GM19043 (cell line): ENCODE measurements around the gene RNF157.
"Not testable (repeated sequence)": the region's sequence is repeated elsewhere in the genome, so short reads cannot be mapped to it uniquely, and the experiment has no call there.

Experiments used
- ATAC-seq: cut with Tn5 transposase; IDR thresholded peaks from one replicate; pipeline ENCODE4 v1.9.1; 2021; ENCODE audit warnings: low read depth; ENCODE audit not compliant: unreplicated experiment

RNF157 gene

DNA sequence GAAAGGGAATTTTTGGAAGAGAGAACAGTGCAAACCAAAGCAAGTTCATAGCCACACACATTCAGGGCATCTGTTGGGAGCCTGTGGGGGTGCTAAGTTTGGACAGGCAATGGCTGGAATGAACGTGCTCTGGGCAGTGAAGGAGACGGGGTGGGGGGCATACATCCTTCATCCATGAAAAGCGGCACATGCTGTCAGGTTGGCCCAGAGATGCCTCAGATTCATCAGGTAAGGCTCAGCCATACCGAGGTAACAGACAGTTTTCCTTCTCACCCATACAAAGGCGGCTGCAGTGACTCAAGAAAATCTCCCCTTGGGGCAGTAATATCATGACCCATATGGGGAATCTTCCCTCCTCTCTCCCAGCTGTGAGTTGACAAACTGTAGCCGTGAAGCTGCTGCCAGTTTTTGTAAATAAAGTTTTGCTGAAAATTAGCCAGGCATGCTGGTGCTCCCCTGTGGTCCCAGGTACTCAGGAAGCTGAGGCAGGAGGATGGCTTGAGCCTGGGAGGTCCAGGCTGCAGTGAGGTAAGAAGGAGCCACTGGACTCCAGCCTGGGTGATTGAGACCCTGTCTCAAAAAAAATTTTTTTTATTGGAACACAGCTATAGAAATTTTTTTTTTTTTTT, 15.6 kb upstream of the RNF157 start:
- no peak for ATAC-seq

DNA sequence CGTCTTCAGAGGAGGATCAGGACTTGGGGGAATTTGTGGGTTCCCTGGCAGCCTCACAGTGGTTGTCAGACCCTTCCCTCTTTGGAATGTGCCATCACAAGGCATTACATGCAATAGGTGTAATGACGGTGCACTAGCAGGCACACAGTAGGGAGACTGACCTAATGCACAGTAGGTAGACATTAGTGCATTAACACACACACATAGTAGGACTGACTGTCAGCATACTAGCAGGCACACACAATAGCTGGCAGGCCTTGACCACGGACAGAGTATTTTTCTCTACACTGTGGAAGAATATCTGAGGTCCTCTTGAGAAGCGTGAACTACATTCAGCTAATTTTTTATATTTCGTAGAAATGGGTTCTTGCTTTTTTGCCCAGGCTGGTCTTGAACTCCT, 14.0 kb upstream of the RNF157 start:
- no peak for ATAC-seq

- no peak for ATAC-seq
Observed at GRCh38 chr17:76253841-76254240, 13.5 kb upstream of the RNF157 start.

GRCh38 chr17:76252967-76253766, 12.9 kb upstream of the RNF157 start:
- ATAC-seq = not testable (repeated sequence)

GRCh38 chr17:76252040-76252954, 12.0 kb upstream of the RNF157 start:
- no peak for ATAC-seq

- ATAC-seq = no peak
Observed at GRCh38 chr17:76251478-76252039, 11.3 kb upstream of the RNF157 start.

DNA sequence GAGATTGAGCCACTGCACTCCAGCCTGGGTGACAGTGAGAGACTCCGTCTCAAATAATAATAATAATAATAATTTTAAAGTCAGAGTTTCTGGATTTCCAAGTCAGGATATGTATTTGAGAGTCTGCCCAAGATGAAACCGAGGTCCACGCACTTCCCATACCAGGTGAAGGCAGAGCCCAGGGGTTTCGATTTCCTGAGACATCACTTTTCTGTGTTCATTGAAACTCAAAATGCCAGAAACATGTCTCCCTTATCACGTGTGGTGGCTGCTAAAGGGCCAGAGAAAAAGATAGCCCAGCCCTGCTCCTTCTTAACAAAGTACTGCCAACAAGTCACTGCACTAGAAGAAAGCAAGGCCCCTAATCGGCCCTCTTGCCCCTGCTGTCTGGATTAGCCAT, 9.8 kb upstream of the RNF157 start:
- no peak for ATAC-seq

GRCh38 chr17:76248013-76248782, 7.9 kb upstream of the RNF157 start:
- no peak for ATAC-seq

- ATAC-seq = no peak
Observed at GRCh38 chr17:76247304-76247703, 7.0 kb upstream of the RNF157 start.

DNA sequence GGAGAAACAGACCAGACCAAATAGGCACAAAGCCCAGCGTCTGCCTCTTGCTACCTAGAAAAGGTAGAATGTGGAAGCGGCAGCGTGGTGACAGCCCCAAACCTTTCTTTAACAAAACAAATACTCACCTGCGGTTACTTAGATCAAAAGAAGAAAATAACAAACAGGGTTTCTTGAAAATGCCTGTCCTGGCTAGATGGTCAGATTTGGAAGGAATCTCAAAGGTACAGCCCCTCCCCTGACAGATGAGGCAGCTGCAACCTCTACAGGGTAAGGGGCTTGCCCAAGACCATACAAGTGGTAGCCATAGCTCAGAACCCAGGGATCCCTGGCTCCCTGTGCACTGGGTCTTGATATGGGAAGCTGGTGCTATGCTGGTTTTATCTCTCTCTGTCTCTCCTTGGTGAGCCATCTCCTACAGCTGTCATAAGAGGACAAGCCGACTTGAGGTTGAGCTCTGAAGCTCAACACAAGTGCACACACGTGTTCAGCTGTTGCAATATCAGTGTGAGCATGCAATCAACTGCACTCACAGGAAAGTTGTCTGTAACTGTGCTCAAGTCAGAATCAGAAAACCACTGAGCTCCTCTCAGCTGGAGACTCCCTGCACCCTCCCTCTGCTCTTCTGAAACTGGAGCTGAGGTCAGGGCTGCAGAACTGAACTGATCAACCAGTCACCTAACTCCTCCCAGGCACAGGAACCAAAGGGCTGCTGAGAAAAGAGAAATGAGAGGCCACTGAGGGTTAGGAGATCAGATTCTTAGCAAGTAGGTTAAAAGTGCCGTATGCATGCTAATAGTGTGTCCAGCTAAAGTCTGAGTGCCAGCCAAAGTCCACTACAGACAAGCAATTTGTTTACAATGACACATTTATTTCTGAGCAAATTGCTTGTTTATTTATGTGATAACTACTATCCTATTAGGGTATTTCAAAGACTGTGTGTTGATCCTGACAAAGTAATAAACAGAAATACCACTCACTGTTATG, 6.1 kb upstream of the RNF157 start:
- ATAC-seq = peak; percentile 97

DNA sequence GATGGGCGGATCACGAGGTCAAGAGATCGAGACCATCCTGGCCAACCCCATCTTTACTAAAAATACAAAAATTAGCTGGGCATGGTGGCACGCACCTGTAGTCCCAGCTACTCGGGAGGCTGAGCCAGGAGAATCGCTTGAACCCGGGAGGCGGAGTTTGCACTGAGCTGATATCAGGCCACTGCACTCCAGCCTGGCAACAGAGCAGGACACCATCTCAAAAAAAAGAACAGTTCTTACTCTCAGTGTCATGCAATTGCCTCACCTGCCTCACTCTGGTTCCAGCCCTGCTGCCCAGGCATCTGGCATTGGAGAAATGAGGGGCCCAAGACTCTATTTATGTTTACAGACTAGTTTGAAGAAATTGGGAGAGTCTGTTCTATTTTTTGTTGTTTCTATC, 4.4 kb upstream of the RNF157 start:
- ATAC-seq = not testable (repeated sequence)

GRCh38 chr17:76243826-76244679, 3.8 kb upstream of the RNF157 start:
- no peak for ATAC-seq

GRCh38 chr17:76241691-76242255, 1.5 kb upstream of the RNF157 start:
- ATAC-seq = no peak

DNA sequence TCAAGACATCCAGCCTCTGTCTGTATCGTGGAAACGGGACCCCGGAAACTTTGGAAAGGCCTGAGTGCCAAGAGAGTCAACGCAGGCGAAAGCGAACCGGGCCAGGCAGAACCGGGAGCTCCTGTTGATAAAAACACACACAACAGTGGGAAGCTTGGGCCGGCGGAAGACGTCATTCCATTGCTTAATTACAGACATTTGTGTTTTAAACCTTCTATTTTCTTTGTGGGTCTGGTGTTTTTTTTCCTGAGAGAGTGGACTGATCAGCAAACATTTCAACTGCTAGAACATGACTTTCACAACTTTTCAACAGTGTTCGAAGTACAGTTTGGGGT, 878 bp upstream of the RNF157 start:
- no peak for ATAC-seq

GRCh38 chr17:76239538-76240274, 587 bp downstream of the RNF157 start:
- no peak for ATAC-seq

DNA sequence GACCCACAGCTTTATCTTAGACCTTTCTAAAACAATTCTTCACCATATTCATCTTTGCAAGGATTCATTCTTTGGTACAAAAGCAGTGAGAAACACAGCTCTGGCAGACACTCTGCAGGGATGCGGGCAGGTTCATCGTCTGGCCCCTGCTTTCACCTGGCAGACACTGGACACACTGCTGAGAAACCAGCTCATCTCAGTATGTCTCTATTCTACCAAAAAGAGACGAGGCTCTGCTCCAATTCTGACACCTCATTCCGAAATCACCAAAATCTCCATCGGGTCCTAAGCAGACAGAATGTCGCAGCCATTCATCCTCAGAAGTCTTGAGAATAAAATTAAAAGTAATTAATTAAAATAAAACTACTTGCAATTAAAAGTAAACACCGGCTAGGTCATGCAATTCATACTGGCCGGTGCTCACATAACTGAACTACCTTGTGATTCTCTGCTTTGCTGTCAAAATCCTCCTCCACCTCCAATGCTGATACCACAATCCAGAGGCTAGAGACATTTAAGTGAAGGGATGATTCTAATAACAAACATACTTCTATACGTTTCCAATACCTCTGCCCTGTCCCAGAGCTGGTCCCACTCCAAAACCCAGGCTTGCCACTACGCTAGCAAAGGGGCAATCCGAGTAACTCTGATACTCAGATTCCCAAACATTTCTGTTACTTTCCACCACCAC, 1.3 kb downstream of the RNF157 start:
- no peak for ATAC-seq
